ENCODE measurements around the gene PSMB3. TPM values are rescaled to one million over a fixed set of nuclear protein-coding genes. Genes with fewer than 3 reads are reported as not detected.

PSMB3 gene
- total and polyA plus RNA-seq, 9 of the 15 experiments (the other 6 are each of a cell fraction or from before 2014, with no cell fraction given), result 460 to 2,775 (median 574) TPM

DNA sequence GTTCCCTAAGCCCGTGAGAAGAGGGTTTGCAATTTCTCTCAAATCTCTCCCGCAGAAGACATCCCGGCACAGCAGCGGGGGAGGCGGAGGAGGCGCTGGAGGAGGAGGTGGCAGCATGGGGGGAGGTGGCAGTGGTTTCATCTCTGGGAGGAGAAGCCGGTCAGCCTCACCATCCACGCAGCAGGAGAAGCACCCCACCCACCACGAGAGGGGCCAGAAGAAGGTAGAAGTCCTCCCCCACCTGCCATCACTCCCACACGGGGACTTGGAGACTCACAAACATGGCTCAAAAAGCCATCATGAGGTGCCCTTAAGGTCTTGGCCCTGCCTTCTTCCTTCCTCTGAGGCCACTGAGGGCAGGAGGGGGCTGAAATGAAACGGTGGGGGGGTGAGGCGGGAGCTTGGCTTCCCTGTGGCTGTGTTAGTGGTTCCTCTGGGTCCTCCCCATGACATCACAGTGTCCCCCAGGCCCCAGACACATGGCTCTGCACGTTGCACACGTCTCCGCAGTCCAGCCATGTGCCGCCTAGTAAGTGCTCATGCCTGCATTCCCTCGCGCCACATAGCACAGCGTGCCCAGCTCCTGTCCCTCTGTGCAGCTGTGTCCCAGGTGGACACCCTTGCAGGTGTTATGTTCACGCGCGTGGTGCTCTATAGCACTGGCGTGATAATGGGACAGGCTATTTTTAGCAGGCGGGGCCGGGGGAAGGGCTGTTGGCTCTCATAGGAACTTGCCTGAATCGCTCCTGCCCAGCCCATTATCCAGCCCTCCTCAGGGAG, 40.6 kb upstream of the PSMB3 start (continued):
- no peak for TF ChIP-seq ZNF165 (CRISPR knock-in tag; IDR thresholded peaks at IDR 0.05; ENCODE audit: borderline replicate concordance)
- no peak for TF ChIP-seq PTRF (tag; IDR thresholded peaks at IDR 0.05)
- TF ChIP-seq CCNT2 (IDR thresholded peaks at IDR 0.05; ENCODE audit: borderline replicate concordance, extremely low read depth, insufficient read length, low read depth, low read length), result peak; percentile 7
- 0 out of 2 replicates have a peak, but pooled peaks have one; percentile 21 for TF ChIP-seq CREM (IDR thresholded peaks at IDR 0.05; ENCODE audit: low read depth)
- TF ChIP-seq EGR1 (conservative IDR thresholded peaks at IDR 0.05), result peak; percentile 51

DNA sequence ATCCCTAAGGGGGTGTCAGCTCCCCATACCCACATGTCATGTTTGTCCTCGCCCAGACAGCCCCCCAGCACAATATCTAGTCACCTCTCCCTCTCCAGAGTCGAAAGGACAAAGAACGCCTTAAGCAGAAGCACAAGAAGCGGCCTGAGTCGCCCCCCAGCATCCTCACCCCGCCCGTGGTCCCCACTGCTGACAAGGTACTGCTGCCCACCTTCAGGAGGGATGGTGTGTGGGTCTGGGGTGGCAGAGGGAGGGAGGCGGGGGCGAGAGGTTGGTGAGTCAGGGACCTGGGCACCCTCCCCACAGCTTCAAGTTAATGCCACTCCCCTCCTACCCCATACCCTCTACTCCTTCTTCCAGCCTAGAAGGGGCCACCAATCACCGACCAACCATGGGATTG, 39.9 kb upstream of the PSMB3 start:
- H3K9me3 ChIP-seq (replicated peaks; ENCODE audit: control insufficient read depth, insufficient read depth, low read depth, low read length), result no peaks in the 10 kb centered on the region
- H3K4me3 ChIP-seq, result no peak overlapping the region
- H3K27me3 ChIP-seq (ENCODE audit: control insufficient read depth in 2 of 2, insufficient read depth in 2 of 2, low read length in 2 of 2), result no peaks in the 10 kb centered on the region
- peaks cover 8% of the 10 kb centered on the region; the same call in 1 of the 2 replicates for H4K20me1 ChIP-seq (replicated peaks; ENCODE audit: control insufficient read depth, insufficient read depth, low read length)
- H3K36me3 ChIP-seq (ENCODE audit: control insufficient read depth, insufficient read depth, low read length), result peaks cover 83% of the 10 kb centered on the region; the same call in 2 of the 3 replicates
- DNase-seq (ENCODE audit: extremely low read depth in 1 of 4, low spot score in 3 of 4) (no peak), FAIRE-seq (no peak), ATAC-seq (no peak)
- peak; percentile 44; the same call in 1 of the 2 replicates for TF ChIP-seq RBFOX2 (IDR thresholded peaks at IDR 0.05; ENCODE audit: low read depth, low read length)
- no peak for TF ChIP-seq ZNF224 (CRISPR knock-in tag; IDR thresholded peaks at IDR 0.05)
- TF ChIP-seq ARID1B (IDR thresholded peaks at IDR 0.05), result no peak
- peak; percentile 52; the same call in 1 of the 2 replicates for TF ChIP-seq POLR2G (IDR thresholded peaks at IDR 0.05; ENCODE audit: low read depth, low read length)
- ChIA-PET POLR2A (interaction anchor here (1.0 to 2.6 kb wide), 2 partner anchors 11 to 16 kb away, joined by 3 to 15 read pairs; no protein-coding TSS in a partner anchor), CTCF (ENCODE audit: low intra/inter-chr PET ratio) (no interaction called here)
- intact Hi-C loops (cut with micrococcal nuclease), result no loop called here
- peaks cover 4% of the 10 kb centered on the region for H3K9me1 ChIP-seq (ENCODE audit: control insufficient read depth, insufficient read depth, low read length)
- peaks cover 26 to 51% of the 10 kb centered on the region in 2 experiments for H3K4me1 ChIP-seq (replicated peaks in 1 of 2; ENCODE audit: control insufficient read depth in 2 of 2, insufficient read depth in 2 of 2, low read length in 2 of 2)
- no peak overlapping the region for H2AFZ ChIP-seq (ENCODE audit: low read depth, low read length)
- in situ Hi-C loops (cut with MboI), result no loop called here
- peak overlapping the region in 1 of 2 experiments; percentile 83; a peak in 2 of 4 replicates for H3K9ac ChIP-seq (ENCODE audit: insufficient read depth in 1 of 2, low read depth in 2 of 2, low read length in 2 of 2)
- no peak overlapping the region for H3K27ac ChIP-seq (ENCODE audit: extremely low read depth, low read depth, low read length)
- 89% methylated on average over 4 of the region's 10 CpGs for WGBS (ENCODE audit: insufficient coverage, low coverage, missing lambda C conversion rate)
- no peak overlapping the region for H3K4me2 ChIP-seq (ENCODE audit: insufficient read depth, low read length)
- BruUV-seq (replicated peaks), result no TSS peak
- peaks cover 5% of the 10 kb centered on the region; the same call in 1 of the 3 replicates for H3K79me2 ChIP-seq (ENCODE audit: control insufficient read depth, insufficient read depth, low read length)

Measured in K562 (cell line).